OCI-LY1 (cell line): ENCODE measurements around the gene PER1.

ENCODE experiments used
- EZH2 ChIP-seq: fragments of 200-600 bp; sonication (generic), shearing (Covaris generic); IDR thresholded peaks from 2 replicates; pipeline ENCODE4 v1.8.0; 2017; ENCODE audit warnings: borderline replicate concordance, mixed run types, mild to moderate bottlenecking, antibody characterized with exemption, low read length, moderate library complexity, mixed read lengths
- TF ChIP-seq, protein P1 (sequence below): fragments of 200-600 bp; sonication (generic), shearing (Covaris generic); IDR thresholded peaks from 2 replicates; pipeline ENCODE4 v1.5.1; 2017; ENCODE audit warnings: mild to moderate bottlenecking, antibody characterized with exemption, low read length, moderate library complexity, mixed read lengths

DNA sequence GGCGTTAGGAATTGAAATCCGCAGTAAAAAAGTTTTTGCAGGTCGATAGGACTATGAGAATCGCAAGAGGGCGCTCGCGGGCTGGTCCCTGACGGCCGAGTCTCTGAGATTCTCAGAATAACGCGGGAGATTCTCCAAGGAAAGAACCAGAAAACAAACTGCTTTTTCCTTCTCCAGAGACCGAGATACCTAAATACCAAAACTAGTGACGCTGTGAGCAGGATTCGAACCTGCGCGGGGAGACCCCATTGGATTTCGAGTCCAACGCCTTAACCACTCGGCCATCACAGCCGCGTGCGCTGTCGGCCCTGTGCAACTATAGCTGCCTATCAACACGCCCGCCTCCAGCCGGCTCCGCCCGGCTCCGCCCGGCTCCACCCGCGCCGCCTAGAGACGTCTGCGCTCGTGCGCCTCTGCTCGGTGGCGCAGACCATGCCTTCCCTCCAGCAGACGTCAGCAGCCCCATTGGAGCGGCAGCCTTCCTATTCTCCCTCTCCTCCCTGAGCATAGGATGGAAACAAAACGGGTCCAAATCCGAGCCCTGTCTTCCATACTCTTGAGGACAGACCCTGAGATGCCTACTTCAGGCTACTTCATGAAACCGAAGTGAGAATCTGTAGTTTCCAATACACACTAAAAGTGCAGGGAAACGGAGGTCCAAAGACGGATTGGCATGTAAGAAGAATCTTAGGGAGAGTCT is 13.4 kb downstream of the PER1 start:
- TF ChIP-seq, protein P1, sequence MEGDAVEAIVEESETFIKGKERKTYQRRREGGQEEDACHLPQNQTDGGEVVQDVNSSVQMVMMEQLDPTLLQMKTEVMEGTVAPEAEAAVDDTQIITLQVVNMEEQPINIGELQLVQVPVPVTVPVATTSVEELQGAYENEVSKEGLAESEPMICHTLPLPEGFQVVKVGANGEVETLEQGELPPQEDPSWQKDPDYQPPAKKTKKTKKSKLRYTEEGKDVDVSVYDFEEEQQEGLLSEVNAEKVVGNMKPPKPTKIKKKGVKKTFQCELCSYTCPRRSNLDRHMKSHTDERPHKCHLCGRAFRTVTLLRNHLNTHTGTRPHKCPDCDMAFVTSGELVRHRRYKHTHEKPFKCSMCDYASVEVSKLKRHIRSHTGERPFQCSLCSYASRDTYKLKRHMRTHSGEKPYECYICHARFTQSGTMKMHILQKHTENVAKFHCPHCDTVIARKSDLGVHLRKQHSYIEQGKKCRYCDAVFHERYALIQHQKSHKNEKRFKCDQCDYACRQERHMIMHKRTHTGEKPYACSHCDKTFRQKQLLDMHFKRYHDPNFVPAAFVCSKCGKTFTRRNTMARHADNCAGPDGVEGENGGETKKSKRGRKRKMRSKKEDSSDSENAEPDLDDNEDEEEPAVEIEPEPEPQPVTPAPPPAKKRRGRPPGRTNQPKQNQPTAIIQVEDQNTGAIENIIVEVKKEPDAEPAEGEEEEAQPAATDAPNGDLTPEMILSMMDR, result peak; percentile 87
- TF ChIP-seq EZH2, result no peak
